Adrenal gland (tissue), 12 donors: ENCODE results near the gene YWHAE. TPM values are rescaled to one million over a fixed set of nuclear protein-coding genes. Genes with fewer than 3 reads are reported as not detected.
"Not testable (repeated sequence)": the region's sequence is repeated elsewhere in the genome, so short reads cannot be mapped to it uniquely, and the experiment has no call there.

Experiments
- DNase-seq, 7 donors: peaks; one replicate each; pipeline ENCODE4 v3.0.0-alpha.2; 2019 to 2020
- H3K27ac ChIP-seq, 5 donors: fragments of 200-600 bp; sonication (generic) in 4 of 5; 1 replicate in 3 of 5; 2 replicates in 2 of 5; pipeline versions ENCODE4 v1.5.1 to v1.8.0; 2016 to 2020; ENCODE audit warnings: mild to moderate bottlenecking in 1 of 5
- H3K27me3 ChIP-seq: fragments of 200-600 bp; 2 replicates; pipeline ENCODE4 v1.8.0; 2021
- H3K36me3 ChIP-seq, 2 donors: fragments of 200-600 bp; replicated peaks in 1 of 2; 1 replicate in 1 of 2; 2 replicates in 1 of 2; pipeline versions ENCODE4 v1.5.1 to v1.8.0; 2018 to 2022
- H3K4me1 ChIP-seq, 2 donors: fragments of 200-600 bp; replicated peaks in 1 of 2; 1 replicate in 1 of 2; 2 replicates in 1 of 2; pipeline versions ENCODE4 v1.5.1 to v1.8.0; 2018 to 2021
- H3K4me3 ChIP-seq, 4 donors: fragments of 200-600 bp; sonication (generic) in 3 of 4; one replicate each; pipeline ENCODE4 v1.5.1; 2016 to 2018
- H3K9me3 ChIP-seq, 3 donors: fragments of 200-600 bp; sonication (generic) in 1 of 3; replicated peaks in 1 of 3; 1 replicate in 2 of 3; 2 replicates in 1 of 3; pipeline versions ENCODE4 v1.5.1 to v1.8.0; 2016 to 2021
- CTCF ChIP-seq, 6 experiments: fragments of 450-650 bp in 4 of 6; fragments of 200-600 bp in 2 of 6; sonication (generic) in 1 of 6; IDR thresholded peaks; 1 replicate in 5 of 6; 2 replicates in 1 of 6; pipeline versions ENCODE4 v1.5.1 to v1.8.0; 2016 to 2021; ENCODE audit warnings: antibody characterized with exemption in 6 of 6, mild to moderate bottlenecking in 2 of 6, moderate library complexity in 1 of 6
- POLR2A ChIP-seq, 2 donors: fragments of 450-650 bp; IDR thresholded peaks; one replicate each; pipeline ENCODE4 v1.6.1; 2017; ENCODE audit warnings: antibody characterized with exemption in 2 of 2, mild to moderate bottlenecking in 2 of 2, moderate library complexity in 1 of 2
- WGBS, 4 donors: extraction: QIAGEN DNeasy Blood & Tissue Kit in 2 of 4; methylation state at CpG; one replicate each; pipeline versions ENCODE4 v1.1.5 to v1.1.7; 2013 to 2017; 5-methylcytosine and 5-hydroxymethylcytosine counted together
- intact Hi-C, 2 donors: fragments of 100-400 bp; cut with DNase I; formaldehyde crosslinking; loops; one replicate each; pipeline versions ENCODE4 v1.14.1 to v1.15.0; 2022 to 2023
- polyA plus RNA-seq, 3 donors: library from polyadenylated mRNA; stranded (reverse); fragments of 200-250 nt in 2 of 3; fragments of 350-450 nt in 1 of 3; fragmentation: Illumina TruSeq in 1 of 3; extraction: RNeasy Lipid Tissue Mini Kit (QIAGEN cat#74804) in 1 of 3; gene quantifications; one replicate each; pipeline ENCODE4 v1.2.3, GENCODE V29; 2013 to 2014
- total RNA-seq, 9 donors: library from RNA; depleted of rRNA in 4 of 9; stranded (reverse); fragments of >200 nt in 4 of 9; fragments of 120-200 nt in 1 of 9; fragmentation: NEBNext Ultra II Directional in 1 of 9; extraction: Animal tissue kit (Norgen Biotek cat#: 25700) in 1 of 9; gene quantifications; one replicate each; pipeline versions ENCODE4 v1.1.0 to v1.2.4, GENCODE V29; 2013 to 2023
- donor health status: healthy with polysubstance abuse.
- donor health status: Bipolar disorder and iron deficiency.
- donor health status: DM: yes; HTN: yes; CAD: no.
- donor health status: DM: no; HTN: no; CAD: no.
- donor health status: DM: no; HTN: no; CAD: no.
- donor health status: DM: yes; HTN: yes; CAD: no.

YWHAE gene
- total and polyA plus RNA-seq, 12 donors = 310 to 884 (median 529) TPM

GRCh38 chr17:1390432-1391367 lies 9.3 kb downstream of the YWHAE start:
- Histone ChIP-seq H3K4me1 (peaks cover 54 to 91% of the 10 kb centered on the region in 2 donors), H3K27ac (peak overlapping the region; percentile 11 to 65 (median 48)), H3K4me3 (peak overlapping the region in 1 of 4 donors; percentile 1), H3K9me3 (no peaks in the 10 kb centered on the region), H3K36me3 (no peaks in the 10 kb centered on the region), H3K27me3 (no peaks in the 10 kb centered on the region)
- WGBS, 4 donors = 4 to 10% (median 8%) methylated on average over 6 of the region's 6 CpGs
- TF ChIP-seq POLR2A (IDR thresholded peaks at IDR 0.05) (no peak), CTCF (IDR thresholded peaks at IDR 0.05) (no peak)
- DNase-seq = peak in 1 of 7 donors; percentile 3
- intact Hi-C loops = no loop called here

- intact Hi-C loops, H3K9me3 ChIP-seq, H3K27ac ChIP-seq, H3K27me3 ChIP-seq, H3K4me3 ChIP-seq, H3K36me3 ChIP-seq: not testable (repeated sequence)
- DNase-seq = peak in 1 of 7 donors; percentile 14
- WGBS, 4 donors = 63 to 72% (median 70%) methylated on average over 17 to 22 of the region's 22 CpGs
- peaks cover 64 to 97% of the 10 kb centered on the region in 2 donors for H3K4me1 ChIP-seq
Observed at GRCh38 chr17:1387490-1388227, 12.4 kb downstream of the YWHAE start.

- H3K9me3 ChIP-seq, intact Hi-C loops, H3K27me3 ChIP-seq, H3K36me3 ChIP-seq, H3K4me3 ChIP-seq: not testable (repeated sequence)
- Histone ChIP-seq H3K4me1 (peaks cover 63 to 92% of the 10 kb centered on the region in 2 donors), H3K27ac (peak overlapping the region in 1 of 5 donors; percentile 25)
- DNase-seq = peak in 1 of 7 donors; percentile 7
- WGBS, 4 donors = 67 to 76% (median 75%) methylated on average over 8 of the region's 8 CpGs
Observed at GRCh38 chr17:1386675-1387190, 13.3 kb downstream of the YWHAE start.

GRCh38 chr17:1386265-1386664 lies 13.8 kb downstream of the YWHAE start:
- H3K4me1 ChIP-seq = peaks cover 63 to 92% of the 10 kb centered on the region in 2 donors
- intact Hi-C loops = no loop called here
- 47 to 58% (median 50%) methylated on average over 2 of the region's 2 CpGs for WGBS, 4 donors

More at GRCh38 chr17:1386265-1386664, 13.8 kb downstream of the YWHAE start:
- Histone ChIP-seq H3K36me3 (no peaks in the 10 kb centered on the region), H3K27me3 (no peaks in the 10 kb centered on the region), H3K9me3 (no peaks in the 10 kb centered on the region), H3K4me3 (no peak overlapping the region), H3K27ac (peak overlapping the region in 2 of 5 donors; percentile 25 to 34)
- DNase-seq = no peak
- TF ChIP-seq POLR2A (IDR thresholded peaks at IDR 0.05) (no peak), CTCF (IDR thresholded peaks at IDR 0.05) (no peak)
